AG09309 (cell line): ENCODE data around the gene KCTD16.
A peak's percentile ranks its signal among the peaks of the same experiment; 100 is the strongest.

Experiments used
- DNase-seq: peaks from one replicate; pipeline ENCODE4 v3.0.0-alpha.2; 2010; ENCODE audit warnings: low read depth
- H3K4me3 ChIP-seq: 2 replicates; pipeline ENCODE4 v1.5.1; 2011; ENCODE audit warnings: mild to moderate bottlenecking, low read depth, low read length, moderate library complexity; ENCODE audit not compliant: control insufficient read depth
- CTCF ChIP-seq: IDR thresholded peaks from 2 replicates; pipeline ENCODE4 v1.5.1; 2011; ENCODE audit warnings: mild to moderate bottlenecking, low read depth, low read length, inconsistent platforms; ENCODE audit not compliant: insufficient read depth, control insufficient read depth; ENCODE audit errors: missing control alignments

KCTD16 gene

GRCh38 chr5:144170276-144171024, at the start of gene KCTD16, which contains the start of gene YIPF5:
Gene KCTD16 (plus strand): TSS chr5:144170873.
Gene YIPF5 (minus strand): TSS chr5:144170659. CDS start chr5:144169955, 704 bp downstream.
- peak within 1 kb of the TSS; percentile 66 for H3K4me3 ChIP-seq
- TF ChIP-seq CTCF = no peak
- peak; percentile 84 for DNase-seq

GRCh38 chr5:144121577-144121976, 49.1 kb upstream of the KCTD16 start:
- H3K4me3 ChIP-seq = no peak overlapping the region
- no peak for TF ChIP-seq CTCF
- DNase-seq = no peak

GRCh38 chr5:144122081-144122480, 48.6 kb upstream of the KCTD16 start:
- no peak overlapping the region for H3K4me3 ChIP-seq
- TF ChIP-seq CTCF = no peak
- no peak for DNase-seq

- no peak for TF ChIP-seq CTCF
- DNase-seq = no peak
- H3K4me3 ChIP-seq = no peak overlapping the region
These were observed 48.0 kb upstream of the KCTD16 start for GRCh38 chr5:144122641-144123040.

GRCh38 chr5:144125163-144125726, 45.4 kb upstream of the KCTD16 start:
- TF ChIP-seq CTCF = no peak
- no peak overlapping the region for H3K4me3 ChIP-seq
- no peak for DNase-seq

- no peak for DNase-seq
- no peak for TF ChIP-seq CTCF
These were observed 44.0 kb upstream of the KCTD16 start for GRCh38 chr5:144126707-144127106.

GRCh38 chr5:144128844-144129243, 41.8 kb upstream of the KCTD16 start:
- no peak for TF ChIP-seq CTCF
- H3K4me3 ChIP-seq = no peak overlapping the region
- no peak for DNase-seq

More at GRCh38 chr5:144126707-144127106, 44.0 kb upstream of the KCTD16 start:
- H3K4me3 ChIP-seq = no peak overlapping the region
